K562 (cell line): Measurements from ENCODE around the gene CAV1. TPM values are rescaled to one million over a fixed set of nuclear protein-coding genes. Genes with fewer than 3 reads are reported as not detected.

ENCODE experiments used
- BHLHE40 ChIP-seq: IDR thresholded peaks from 2 replicates; pipeline ENCODE4 v1.6.1; 2011; ENCODE audit warnings: low read length, improper control_type of control experiment
- ETV5 ChIP-seq: sonication (generic); formaldehyde crosslinking; IDR thresholded peaks from 2 replicates; pipeline ENCODE4 v1.4.0; 2020; ENCODE audit warnings: low read depth, mild to moderate bottlenecking, missing genetic modification reagents
- FOSL1 ChIP-seq: fragments of 200-800 bp; sonication (Bioruptor generic); conservative IDR thresholded peaks from 2 replicates; pipeline ENCODE4 v1.6.1; 2016; ENCODE audit warnings: missing genetic modification characterization, missing compliant biosample characterization
- FOXM1 ChIP-seq, 2 experiments: fragments of 450-650 bp in 1 of 2; sonication (generic) in 1 of 2; formaldehyde crosslinking in 1 of 2; IDR thresholded peaks; 2 replicates each; pipeline versions ENCODE4 v1.6.1 to v1.9.0; 2017 to 2022; ENCODE audit warnings: low read depth in 2 of 2, mild to moderate bottlenecking in 2 of 2, missing genetic modification reagents in 1 of 2, moderate library complexity in 1 of 2
- MTA1 ChIP-seq: fragments of 450-650 bp; IDR thresholded peaks from 2 replicates; pipeline ENCODE4 v1.6.1; 2017; ENCODE audit warnings: borderline replicate concordance
- SRSF9 ChIP-seq: fragments of 200-400 bp; formaldehyde crosslinking; IDR thresholded peaks from 2 replicates; pipeline ENCODE4 v1.6.1; 2017; ENCODE audit warnings: low read depth, low read length, borderline replicate concordance
- YBX1 ChIP-seq: fragments of 450-650 bp; IDR thresholded peaks from 2 replicates; pipeline ENCODE4 v1.7.1; 2016; ENCODE audit warnings: mild to moderate bottlenecking
- ZFX ChIP-seq: sonication (generic); formaldehyde crosslinking; IDR thresholded peaks from 2 replicates; pipeline ENCODE4 v1.8.0; 2022; ENCODE audit warnings: mild to moderate bottlenecking, missing genetic modification reagents, moderate library complexity
- polyA plus RNA-seq, 8 experiments: library from polyadenylated mRNA; depleted of rRNA in 4 of 8; stranded (reverse) in 5 of 8; unstranded in 3 of 8; fragments of >200 nt; fragmentation: Nextera tagmentation in 2 of 8; fragmentation: Illumina TruSeq in 1 of 8; extraction: Ambion mirVana in 2 of 8; extraction: Trizol in 1 of 8; gene quantifications; 2 replicates each; pipeline versions ENCODE4 v1.2.1 to v1.2.3, GENCODE V29; 2011 to 2014; ENCODE audit warnings: inconsistent platforms in 1 of 8, missing spikeins in 1 of 8
- total RNA-seq, 7 experiments: library from RNA; depleted of rRNA in 6 of 7; stranded (reverse); fragments of >200 nt in 6 of 7; fragmentation: Illumina TruSeq in 2 of 7; extraction: Trizol in 2 of 7; gene quantifications; 2 replicates each; pipeline versions ENCODE4 v1.2.1 to v1.2.3, GENCODE V29; 2011 to 2021; ENCODE audit warnings: low replicate concordance in 1 of 7
- TF ChIP-seq, protein P1 (sequence below), 2 experiments: fragments of 450-650 bp in 1 of 2; sonication (generic) in 1 of 2; formaldehyde crosslinking in 1 of 2; IDR thresholded peaks in 1 of 2; conservative IDR thresholded peaks in 1 of 2; 2 replicates each; pipeline versions ENCODE4 v1.6.1 to v1.8.1; 2016 to 2023; ENCODE audit warnings: mild to moderate bottlenecking in 2 of 2, moderate library complexity in 2 of 2, inconsistent platforms in 1 of 2, missing genetic modification reagents in 1 of 2
- TF ChIP-seq, protein P2 (sequence below), 2 experiments: IDR thresholded peaks; 2 replicates each; pipeline ENCODE4 v1.6.1; 2011; ENCODE audit warnings: borderline replicate concordance in 1 of 2, control low read depth in 1 of 2, low read depth in 1 of 2, low read length in 1 of 2, mild to moderate bottlenecking in 1 of 2, mixed read lengths in 1 of 2, moderate library complexity in 1 of 2; ENCODE audit not compliant: insufficient read depth in 1 of 2, insufficient read length in 1 of 2, poor library complexity in 1 of 2, severe bottlenecking in 1 of 2; ENCODE audit errors: extremely low read depth in 1 of 2
- TF ChIP-seq, protein P3 (sequence below): fragments of 450-650 bp; IDR thresholded peaks from 2 replicates; pipeline ENCODE4 v1.6.1; 2018; ENCODE audit not compliant: partially characterized antibody

Gene CAV1
- total and polyA plus RNA-seq, 9 of the 15 experiments (the other 6 are each of a cell fraction or from before 2014, with no cell fraction given), result 0.08 to 1.5 (median 0.63) TPM

DNA sequence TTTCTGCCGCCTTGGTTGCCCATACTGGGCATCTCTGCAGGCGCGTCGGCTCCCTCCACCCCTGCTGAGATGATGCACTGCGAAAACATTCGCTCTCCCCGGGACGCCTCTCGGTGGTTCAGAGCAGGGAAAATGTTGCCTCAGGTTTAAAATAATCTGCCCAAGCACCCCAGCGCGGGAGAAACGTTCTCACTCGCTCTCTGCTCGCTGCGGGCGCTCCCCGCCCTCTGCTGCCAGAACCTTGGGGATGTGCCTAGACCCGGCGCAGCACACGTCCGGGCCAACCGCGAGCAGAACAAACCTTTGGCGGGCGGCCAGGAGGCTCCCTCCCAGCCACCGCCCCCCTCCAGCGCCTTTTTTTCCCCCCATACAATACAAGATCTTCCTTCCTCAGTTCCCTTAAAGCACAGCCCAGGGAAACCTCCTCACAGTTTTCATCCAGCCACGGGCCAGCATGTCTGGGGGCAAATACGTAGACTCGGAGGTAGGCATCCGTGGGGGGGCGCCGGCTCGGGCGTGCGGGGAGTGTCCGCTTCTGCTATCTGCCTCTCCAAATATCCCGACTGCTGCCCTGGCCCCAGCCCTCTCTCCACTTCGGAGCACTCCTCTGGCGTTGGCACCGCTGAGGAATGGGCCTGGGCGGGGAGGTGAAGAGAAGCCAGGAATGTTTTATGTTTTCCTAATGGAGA lies at the start of gene CAV1 (continued):
- TF ChIP-seq FOXM1 (IDR thresholded peaks at IDR 0.05; ENCODE audit: low read depth) (no peak), FOXM1 (CRISPR knock-in tag; IDR thresholded peaks at IDR 0.05; ENCODE audit: low read depth) (0 out of 2 replicates have a peak, but pooled peaks have one; percentile 48), FOSL1 (tag) (0 out of 2 replicates have a peak, but pooled peaks have one; percentile 35), ZFX (CRISPR knock-in tag) (peak; percentile 49), BHLHE40 (peak; percentile 16; the same call in 1 of the 2 replicates), ETV5 (CRISPR knock-in tag) (peak; percentile 39; the same call in 1 of the 2 replicates), MTA1 (peak; percentile 44; the same call in 1 of the 2 replicates), YBX1 (no peak), SRSF9 (no peak)
- TF ChIP-seq, protein P1, sequence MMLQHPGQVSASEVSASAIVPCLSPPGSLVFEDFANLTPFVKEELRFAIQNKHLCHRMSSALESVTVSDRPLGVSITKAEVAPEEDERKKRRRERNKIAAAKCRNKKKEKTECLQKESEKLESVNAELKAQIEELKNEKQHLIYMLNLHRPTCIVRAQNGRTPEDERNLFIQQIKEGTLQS (IDR thresholded peaks at IDR 0.05), result no peak
- TF ChIP-seq, protein P1 (CRISPR knock-in tag; conservative IDR thresholded peaks at IDR 0.05), result 0 out of 2 replicates have a peak, but pooled peaks have one; percentile 27
- TF ChIP-seq, protein P2, sequence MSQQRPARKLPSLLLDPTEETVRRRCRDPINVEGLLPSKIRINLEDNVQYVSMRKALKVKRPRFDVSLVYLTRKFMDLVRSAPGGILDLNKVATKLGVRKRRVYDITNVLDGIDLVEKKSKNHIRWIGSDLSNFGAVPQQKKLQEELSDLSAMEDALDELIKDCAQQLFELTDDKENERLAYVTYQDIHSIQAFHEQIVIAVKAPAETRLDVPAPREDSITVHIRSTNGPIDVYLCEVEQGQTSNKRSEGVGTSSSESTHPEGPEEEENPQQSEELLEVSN (IDR thresholded peaks at IDR 0.05; ENCODE audit: borderline replicate concordance in 1 of 2, extremely low read depth in 1 of 2, insufficient read depth in 1 of 2, insufficient read length in 1 of 2, low read depth in 1 of 2, low read length in 1 of 2, poor library complexity in 1 of 2, severe bottlenecking in 1 of 2), result peak in 1 of 2 experiments; percentile 65
- TF ChIP-seq, protein P3, sequence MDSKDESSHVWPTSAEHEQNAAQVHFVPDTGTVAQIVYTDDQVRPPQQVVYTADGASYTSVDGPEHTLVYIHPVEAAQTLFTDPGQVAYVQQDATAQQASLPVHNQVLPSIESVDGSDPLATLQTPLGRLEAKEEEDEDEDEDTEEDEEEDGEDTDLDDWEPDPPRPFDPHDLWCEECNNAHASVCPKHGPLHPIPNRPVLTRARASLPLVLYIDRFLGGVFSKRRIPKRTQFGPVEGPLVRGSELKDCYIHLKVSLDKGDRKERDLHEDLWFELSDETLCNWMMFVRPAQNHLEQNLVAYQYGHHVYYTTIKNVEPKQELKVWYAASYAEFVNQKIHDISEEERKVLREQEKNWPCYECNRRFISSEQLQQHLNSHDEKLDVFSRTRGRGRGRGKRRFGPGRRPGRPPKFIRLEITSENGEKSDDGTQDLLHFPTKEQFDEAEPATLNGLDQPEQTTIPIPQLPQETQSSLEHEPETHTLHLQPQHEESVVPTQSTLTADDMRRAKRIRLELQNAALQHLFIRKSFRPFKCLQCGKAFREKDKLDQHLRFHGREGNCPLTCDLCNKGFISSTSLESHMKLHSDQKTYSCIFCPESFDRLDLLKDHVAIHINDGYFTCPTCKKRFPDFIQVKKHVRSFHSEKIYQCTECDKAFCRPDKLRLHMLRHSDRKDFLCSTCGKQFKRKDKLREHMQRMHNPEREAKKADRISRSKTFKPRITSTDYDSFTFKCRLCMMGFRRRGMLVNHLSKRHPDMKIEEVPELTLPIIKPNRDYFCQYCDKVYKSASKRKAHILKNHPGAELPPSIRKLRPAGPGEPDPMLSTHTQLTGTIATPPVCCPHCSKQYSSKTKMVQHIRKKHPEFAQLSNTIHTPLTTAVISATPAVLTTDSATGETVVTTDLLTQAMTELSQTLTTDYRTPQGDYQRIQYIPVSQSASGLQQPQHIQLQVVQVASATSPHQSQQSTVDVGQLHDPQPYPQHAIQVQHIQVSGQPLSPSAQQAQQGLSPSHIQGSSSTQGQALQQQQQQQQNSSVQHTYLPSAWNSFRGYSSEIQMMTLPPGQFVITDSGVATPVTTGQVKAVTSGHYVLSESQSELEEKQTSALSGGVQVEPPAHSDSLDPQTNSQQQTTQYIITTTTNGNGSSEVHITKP, result no peak
